Inferior parietal cortex (tissue), 1 donor: ENCODE results near the gene IP6K2.
"Not testable (repeated sequence)": the region's sequence is repeated elsewhere in the genome, so short reads cannot be mapped to it uniquely, and the experiment has no call there.

Source experiments
- DNase-seq: peaks from one replicate; pipeline ENCODE4 v3.0.0-alpha.2; 2016; ENCODE audit errors: extremely low spot score

The IP6K2 gene

DNA sequence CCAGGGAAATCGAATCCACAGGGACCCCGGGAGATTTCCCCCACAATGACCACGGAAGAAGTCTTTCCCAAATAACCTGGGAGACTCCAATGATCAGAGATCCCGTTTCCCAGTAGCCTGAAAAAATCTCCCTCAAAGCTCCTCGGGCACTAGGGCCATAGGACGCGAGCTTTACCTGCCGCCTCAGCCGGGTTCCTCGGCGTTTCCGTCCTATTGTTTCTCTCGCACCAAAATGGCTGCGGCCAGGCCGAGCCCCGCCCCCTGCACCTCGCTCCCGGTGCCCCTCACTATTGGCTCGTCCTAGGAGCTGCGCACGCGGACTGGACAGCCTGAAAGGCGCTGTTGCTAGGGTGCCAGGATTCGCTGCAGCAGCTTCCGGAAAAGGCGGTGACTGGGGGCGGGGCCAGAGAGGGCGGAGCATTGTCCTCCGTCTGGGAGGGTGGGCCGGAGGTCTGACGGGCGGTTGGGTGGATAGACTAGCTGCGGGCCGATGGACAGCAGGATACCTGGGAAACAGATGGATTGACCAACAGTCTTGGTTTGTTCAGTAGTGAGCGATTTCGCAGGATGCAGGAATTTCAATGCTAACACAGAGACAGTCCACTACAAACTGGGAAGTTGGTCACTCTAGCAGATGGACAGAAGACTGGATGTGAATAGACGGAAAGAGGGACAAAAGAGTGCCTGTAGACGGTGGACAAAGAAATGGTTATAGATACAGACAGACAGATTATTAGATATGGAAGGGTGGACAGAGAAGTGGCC lies at the start of gene IP6K2:
TSS of gene IP6K2 (minus strand) at position 240 of the 765 bp plus-strand sequence. CDS start 21,930 bp downstream, outside the sequence.
- peak; percentile 96 for DNase-seq

- DNase-seq: no peak
Measured at GRCh38 chr3:48765376-48765775, 48.4 kb upstream of the IP6K2 start.

DNA sequence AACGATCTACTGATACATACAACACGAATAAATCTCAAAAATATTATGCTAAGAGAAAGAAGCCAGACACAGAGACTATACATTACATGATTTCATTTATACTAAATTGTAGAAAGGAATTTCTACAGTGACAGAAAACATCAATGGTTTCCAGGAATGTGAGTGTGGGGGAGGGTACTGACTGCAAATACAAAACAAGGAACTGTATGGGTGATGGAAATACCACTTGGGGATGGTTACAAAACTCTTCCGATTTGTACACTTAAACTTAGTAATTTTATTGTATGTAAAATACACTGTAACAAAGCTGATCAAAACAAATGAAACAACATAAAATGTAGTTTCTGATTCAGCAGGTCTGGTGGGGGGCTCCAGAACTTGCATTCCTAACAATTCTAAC lies 45.8 kb upstream of the IP6K2 start:
- no peak for DNase-seq

- DNase-seq: not testable (repeated sequence)
Measured at GRCh38 chr3:48759991-48760540, 43.0 kb upstream of the IP6K2 start.

DNA sequence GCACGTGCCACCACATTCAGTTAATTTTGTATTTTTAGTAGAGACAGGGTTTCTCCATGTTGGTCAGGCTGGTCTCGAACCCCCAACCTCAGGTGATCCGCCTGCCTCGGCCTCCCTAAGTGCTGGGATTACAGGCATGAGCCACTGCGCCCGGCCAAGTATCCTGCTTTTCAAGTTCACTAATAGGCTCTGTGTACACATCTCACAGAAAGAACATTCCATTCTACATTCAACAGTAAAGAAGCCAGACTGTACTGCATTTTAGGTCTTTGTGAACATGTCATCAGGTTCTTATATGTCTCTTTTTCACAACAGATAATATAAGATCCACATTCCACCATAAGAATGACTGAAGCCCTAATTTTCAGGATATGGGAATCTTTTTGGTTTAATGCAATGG lies 42.5 kb upstream of the IP6K2 start:
- DNase-seq: not testable (repeated sequence)

GRCh38 chr3:48759071-48759470 lies 42.0 kb upstream of the IP6K2 start:
- DNase-seq: no peak

DNA sequence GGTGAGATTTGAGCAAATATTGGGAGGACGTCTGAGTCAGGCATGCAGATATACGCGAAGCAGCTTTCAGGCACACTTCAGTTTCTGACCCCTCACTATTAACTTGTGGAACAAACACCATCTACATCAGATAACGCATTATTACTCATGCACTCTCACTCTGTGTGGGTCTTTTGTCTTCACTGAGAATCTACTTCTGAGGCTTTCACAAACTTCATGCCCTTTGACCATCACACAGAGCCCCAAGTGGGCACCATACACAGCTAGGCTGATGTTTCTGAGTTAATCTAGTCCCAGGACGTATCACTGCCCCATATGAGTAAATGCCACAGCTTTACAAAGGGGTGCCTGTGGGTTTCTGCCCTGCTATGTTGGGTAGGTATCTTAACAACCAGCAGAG lies 39.6 kb upstream of the IP6K2 start:
- no peak for DNase-seq

GRCh38 chr3:48750856-48751255 lies 33.8 kb upstream of the IP6K2 start:
- DNase-seq: no peak

DNA sequence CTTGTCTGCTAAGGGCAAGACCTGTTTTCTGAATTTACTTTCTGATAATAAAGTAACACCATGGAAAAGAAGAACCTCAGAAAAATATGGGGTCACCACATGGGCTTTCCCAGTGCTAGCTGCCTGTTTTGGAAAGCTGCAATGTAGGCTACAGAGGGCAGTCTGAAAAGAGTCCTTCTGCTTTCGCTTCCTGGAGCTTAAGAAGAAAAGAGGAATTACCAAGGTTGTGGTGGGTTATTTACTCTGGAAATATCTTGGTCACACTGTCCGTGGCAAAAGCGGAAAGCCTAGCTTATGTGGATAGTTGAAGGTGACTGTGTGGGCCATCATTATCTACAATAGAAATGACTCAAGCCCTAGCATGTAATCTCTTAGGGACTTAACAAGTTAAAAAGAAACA lies 31.7 kb upstream of the IP6K2 start:
- no peak for DNase-seq

- DNase-seq: no peak
Measured at GRCh38 chr3:48747706-48748105, 30.7 kb upstream of the IP6K2 start.

DNA sequence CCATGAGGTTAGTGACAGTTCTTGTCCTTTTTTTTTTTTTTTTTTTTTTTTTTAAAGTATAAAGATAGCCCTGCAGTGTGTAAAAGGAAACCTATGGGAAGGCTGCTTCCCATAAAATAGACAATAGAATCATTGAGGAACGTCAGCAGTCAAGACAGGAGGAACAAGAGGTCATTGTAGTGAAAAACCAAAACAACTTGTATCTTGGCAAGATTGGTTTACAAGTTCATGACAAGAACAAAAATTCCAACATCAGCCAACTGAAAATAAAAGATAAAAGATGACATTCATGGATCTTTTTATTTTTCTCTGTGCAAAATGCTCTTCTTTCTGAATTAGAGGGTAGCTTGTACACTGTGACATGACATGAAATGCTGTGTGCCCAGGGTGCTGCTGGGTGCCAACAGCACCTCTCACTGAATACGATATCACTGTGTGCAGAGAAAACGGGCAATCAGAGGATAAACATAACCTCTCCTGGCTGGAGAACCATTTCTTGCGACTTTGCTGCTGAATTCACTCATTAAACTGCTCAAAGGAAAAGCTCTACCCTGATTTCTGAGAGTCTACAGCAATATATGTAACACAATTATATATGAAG lies 30.1 kb upstream of the IP6K2 start:
- DNase-seq: peak; percentile 69

GRCh38 chr3:48743773-48744172 lies 26.8 kb upstream of the IP6K2 start:
- no peak for DNase-seq

GRCh38 chr3:48741226-48741625 lies 24.2 kb upstream of the IP6K2 start:
- DNase-seq: not testable (repeated sequence)

GRCh38 chr3:48739955-48740823 lies 23.2 kb upstream of the IP6K2 start:
- peak; percentile 90 for DNase-seq

GRCh38 chr3:48739617-48739954 lies 22.6 kb upstream of the IP6K2 start:
- DNase-seq: no peak

DNA sequence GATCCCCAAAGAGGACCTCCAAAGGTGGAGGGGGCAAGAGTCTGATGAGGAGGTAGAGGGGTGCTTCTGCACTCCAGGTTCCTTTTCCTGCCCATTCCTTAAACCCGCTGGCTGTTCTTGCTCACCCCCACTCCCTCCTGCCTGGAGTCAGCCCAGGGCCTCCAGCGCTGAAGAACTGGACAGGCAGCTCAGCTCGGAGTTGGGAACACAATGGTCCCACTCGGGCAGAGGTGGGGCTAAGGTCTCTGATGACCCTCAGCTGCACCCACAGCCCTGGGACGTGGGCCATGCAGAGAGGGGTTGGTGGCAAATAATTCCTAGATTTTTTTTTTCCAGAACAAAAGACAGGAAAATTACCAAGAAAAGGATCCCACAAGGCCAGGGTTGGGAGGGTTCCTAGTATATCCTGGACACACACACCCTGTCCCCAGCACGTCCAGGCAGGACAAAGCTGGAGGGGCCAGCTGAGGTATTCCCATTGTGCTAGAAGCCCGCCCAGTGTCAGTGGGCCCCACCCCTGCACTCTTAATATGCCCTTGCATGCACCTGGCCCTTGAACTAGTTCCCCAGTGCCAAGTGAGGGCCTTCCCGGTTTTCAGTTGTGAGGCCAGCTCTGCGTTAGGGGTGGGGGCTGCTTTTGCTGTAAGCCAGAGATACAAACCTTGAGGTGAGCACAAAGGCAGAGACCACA lies 22.1 kb upstream of the IP6K2 start:
- DNase-seq: no peak

DNA sequence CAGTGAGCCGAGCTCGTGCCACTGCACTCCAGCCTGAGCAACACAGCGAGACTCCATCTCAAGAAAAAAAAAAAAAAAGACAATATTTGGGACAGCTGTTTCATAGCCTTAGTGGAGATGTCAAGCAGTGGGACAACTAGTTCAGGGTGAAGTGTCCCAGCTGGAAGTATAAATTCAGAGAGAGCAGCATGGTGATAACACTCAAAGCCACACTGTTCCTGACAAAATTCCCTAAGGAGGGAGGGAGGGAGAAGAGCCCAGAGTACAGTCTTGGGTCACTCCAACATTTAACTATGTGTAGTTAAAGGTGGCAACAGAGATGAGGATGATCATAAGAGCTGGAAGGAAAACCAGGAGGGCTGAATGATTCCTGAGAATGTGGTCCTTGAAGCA lies 21.1 kb upstream of the IP6K2 start:
- no peak for DNase-seq

GRCh38 chr3:48735075-48735767 lies 18.2 kb upstream of the IP6K2 start:
- DNase-seq: not testable (repeated sequence)

DNA sequence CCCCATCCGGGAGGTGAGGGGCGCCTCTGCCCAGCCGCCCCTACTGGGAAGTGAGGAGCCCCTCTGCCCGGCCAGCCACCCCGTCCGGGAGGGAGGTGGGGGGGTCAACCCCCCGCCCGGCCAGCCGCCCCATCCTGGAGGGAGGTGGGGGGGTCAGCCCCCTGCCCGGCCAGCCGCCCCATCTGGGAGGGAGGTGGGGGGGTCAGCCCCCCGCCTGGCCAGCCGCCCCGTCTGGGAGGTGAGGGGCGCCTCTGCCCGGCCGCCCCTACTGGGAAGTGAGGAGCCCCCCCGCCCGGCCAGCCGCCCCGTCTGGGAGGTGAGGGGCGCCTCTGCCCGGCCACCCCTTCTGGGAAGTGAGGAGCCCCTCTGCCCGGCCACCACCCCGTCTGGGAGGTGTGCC lies 17.5 kb upstream of the IP6K2 start:
- DNase-seq: not testable (repeated sequence)

DNA sequence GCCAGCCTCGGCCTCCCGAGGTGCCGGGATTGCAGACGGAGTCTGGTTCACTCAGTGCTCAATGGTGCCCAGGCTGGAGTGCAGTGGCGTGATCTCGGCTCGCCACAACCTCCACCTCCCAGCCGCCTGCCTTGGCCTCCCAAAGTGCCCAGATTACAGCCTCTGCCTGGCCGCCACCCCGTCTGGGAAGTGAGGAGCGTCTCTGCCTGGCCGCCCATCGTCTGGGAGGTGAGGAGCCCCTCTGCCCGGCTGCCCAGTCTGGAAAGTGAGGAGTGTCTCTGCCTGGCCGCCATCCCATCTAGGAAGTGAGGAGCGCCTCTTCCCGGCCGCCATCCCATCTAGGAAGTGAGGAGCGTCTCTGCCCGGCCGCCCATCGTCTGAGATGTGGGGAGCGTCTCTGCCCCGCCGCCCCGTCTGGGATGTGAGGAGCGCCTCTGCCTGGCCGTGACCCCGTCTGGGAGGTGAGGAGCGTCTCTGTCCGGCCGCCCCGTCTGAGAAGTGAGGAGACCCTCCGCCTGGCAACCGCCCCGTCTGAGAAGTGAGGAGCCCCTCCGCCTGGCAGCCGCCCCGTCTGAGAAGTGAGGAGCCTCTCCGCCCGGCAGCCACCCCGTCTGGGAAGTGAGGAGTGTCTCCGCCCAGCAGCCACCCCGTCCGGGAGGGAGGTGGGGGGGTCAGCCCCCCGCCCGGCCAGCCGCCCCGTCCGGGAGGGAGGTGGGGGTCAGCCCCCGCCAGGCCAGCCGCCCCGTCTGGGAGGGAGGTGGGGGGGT lies 16.9 kb upstream of the IP6K2 start:
- not testable (repeated sequence) for DNase-seq
